ENCODE measurements around the gene LDAH. TPM values are rescaled to one million over a fixed set of nuclear protein-coding genes. Genes with fewer than 3 reads are reported as not detected.

Gene LDAH
- total RNA-seq, 1 experiment from 2014 or later = 17.2 TPM

GRCh38 chr2:20692081-20692480 lies 130.8 kb downstream of the LDAH start:
- Histone ChIP-seq H3K36me3 (ENCODE audit: control insufficient read depth, insufficient read depth, low read length) (no peaks in the 10 kb centered on the region), H3K4me1 (ENCODE audit: control insufficient read depth, insufficient read depth, low read length) (no peaks in the 10 kb centered on the region), H3K27me3 (ENCODE audit: control insufficient read depth, insufficient read depth, low read length) (no peaks in the 10 kb centered on the region), H3K4me3 (ENCODE audit: low read depth in 2 of 2, low read length in 2 of 2) (no peak overlapping the region), H3K27ac (ENCODE audit: low read length) (no peak overlapping the region), H3K9me3 (ENCODE audit: control insufficient read depth, insufficient read depth, low read depth, low read length) (no peaks in the 10 kb centered on the region)
- ChIA-PET CTCF (no interaction called here), POLR2A (no interaction called here)
- BruUV-seq (replicated peaks) = no TSS peak
- no peak for TF ChIP-seq TCF7L2 (IDR thresholded peaks at IDR 0.05; ENCODE audit: low read depth, low read length)
- TF ChIP-seq CTCF (IDR thresholded peaks at IDR 0.05) = no peak
- TF ChIP-seq SIN3A (IDR thresholded peaks at IDR 0.05; ENCODE audit: borderline replicate concordance, insufficient read depth, low read depth, low read length) = no peak
- TF ChIP-seq POLR2AphosphoS5 (IDR thresholded peaks at IDR 0.05; ENCODE audit: low read depth, low read length) = no peak
- no peak for TF ChIP-seq REST (IDR thresholded peaks at IDR 0.05; ENCODE audit: insufficient read depth in 1 of 2, low read depth in 2 of 2, low read length in 1 of 2)
- in situ Hi-C loops (cut with HindIII; ENCODE audit: low pct_unique_long_range_greater_than_20kb, low sequenced_read_pairs) = no loop called here
- no peak for ATAC-seq
- no peak for DNase-seq (ENCODE audit: low read depth, low spot score)
- intact Hi-C loops (cut with micrococcal nuclease; ENCODE audit: unreplicated experiment) = no loop called here

DNA sequence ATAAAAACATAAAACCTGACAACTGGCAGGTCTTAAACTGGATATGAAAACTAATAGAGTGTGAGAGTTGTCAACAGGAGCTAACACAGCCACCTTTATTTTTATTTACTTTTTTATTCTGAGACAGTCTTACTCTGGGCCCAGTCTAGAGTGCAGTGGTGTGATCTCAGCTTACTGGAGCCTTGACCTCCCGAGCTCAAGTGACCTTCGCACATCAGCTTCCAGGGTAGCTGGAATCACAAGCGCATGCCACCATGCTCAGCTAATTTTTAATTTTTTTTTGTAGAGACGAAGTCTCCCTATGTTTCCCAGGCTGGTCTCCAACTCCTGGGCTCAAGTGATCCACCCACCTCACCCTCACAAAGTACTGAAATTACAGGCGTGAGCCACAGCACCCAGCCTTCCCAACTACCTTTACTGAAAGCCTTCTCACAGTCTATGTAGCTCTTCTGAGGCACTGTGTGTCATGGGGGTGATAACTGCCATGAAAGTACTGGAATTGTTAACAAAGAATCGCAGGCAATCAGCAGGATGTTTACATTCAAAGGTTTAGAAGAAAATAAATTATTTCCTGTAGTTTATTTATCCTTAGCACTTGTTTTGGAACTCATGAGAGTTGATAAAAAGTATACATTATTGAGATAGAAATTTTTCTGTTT lies 131.7 kb downstream of the LDAH start:
- no peaks in the 10 kb centered on the region for H3K36me3 ChIP-seq (ENCODE audit: control insufficient read depth, insufficient read depth, low read length)
- H3K27me3 ChIP-seq (ENCODE audit: control insufficient read depth, insufficient read depth, low read length) = no peaks in the 10 kb centered on the region
- DNase-seq (ENCODE audit: low read depth, low spot score) = no peak
- no peak overlapping the region for H3K4me3 ChIP-seq (ENCODE audit: low read depth in 2 of 2, low read length in 2 of 2)
- no peaks in the 10 kb centered on the region for H3K9me3 ChIP-seq (ENCODE audit: control insufficient read depth, insufficient read depth, low read depth, low read length)
- H3K4me1 ChIP-seq (ENCODE audit: control insufficient read depth, insufficient read depth, low read length) = no peaks in the 10 kb centered on the region
- ATAC-seq = no peak
- no peak overlapping the region for H3K27ac ChIP-seq (ENCODE audit: low read length)
- POLR2A ChIA-PET = no interaction called here
- CTCF ChIA-PET = no interaction called here
- no TSS peak for BruUV-seq (replicated peaks)
- in situ Hi-C loops (cut with HindIII; ENCODE audit: low pct_unique_long_range_greater_than_20kb, low sequenced_read_pairs) = no loop called here
- TF ChIP-seq CTCF (IDR thresholded peaks at IDR 0.05) = no peak
- no peak for TF ChIP-seq TCF7L2 (IDR thresholded peaks at IDR 0.05; ENCODE audit: low read depth, low read length)
- no peak for TF ChIP-seq REST (IDR thresholded peaks at IDR 0.05; ENCODE audit: insufficient read depth in 1 of 2, low read depth in 2 of 2, low read length in 1 of 2)
- intact Hi-C loops (cut with micrococcal nuclease; ENCODE audit: unreplicated experiment) = no loop called here

All from Panc1 (cell line).